ENCODE results near the gene APCDD1L. TPM values are rescaled to one million over a fixed set of nuclear protein-coding genes. Genes with fewer than 3 reads are reported as not detected.

The APCDD1L gene
- total RNA-seq, 4 donors from 2014 or later: 0.59 to 2.1 (median 1.1) TPM; not detected in 1

GRCh38 chr20:58424218-58424969 lies 90.8 kb downstream of the APCDD1L start:
- intact Hi-C loops (cut with DNase I; ENCODE audit: low total_unique reads): no loop called here
- no peaks in the 10 kb centered on the region for H3K27me3 ChIP-seq
- no peak overlapping the region for H3K4me3 ChIP-seq
- no peaks in the 10 kb centered on the region for H3K9me3 ChIP-seq
- no peaks in the 10 kb centered on the region for H3K36me3 ChIP-seq
- H3K4me1 ChIP-seq: no peaks in the 10 kb centered on the region
- no peak overlapping the region for H3K27ac ChIP-seq
- TF ChIP-seq CTCF (IDR thresholded peaks at IDR 0.05): no peak
- TF ChIP-seq POLR2A (IDR thresholded peaks at IDR 0.05): no peak
- DNase-seq: no peak

- TF ChIP-seq POLR2A (IDR thresholded peaks at IDR 0.05) (no peak), CTCF (IDR thresholded peaks at IDR 0.05) (no peak)
- H3K27ac ChIP-seq: no peak overlapping the region
- no peak for DNase-seq
- no peaks in the 10 kb centered on the region for H3K4me1 ChIP-seq
- H3K36me3 ChIP-seq: no peaks in the 10 kb centered on the region
- no peaks in the 10 kb centered on the region for H3K27me3 ChIP-seq
- intact Hi-C loops (cut with DNase I; ENCODE audit: low total_unique reads): no loop called here
- no peak overlapping the region for H3K4me3 ChIP-seq
- no peaks in the 10 kb centered on the region for H3K9me3 ChIP-seq
Observed at GRCh38 chr20:58421497-58421850, 93.7 kb downstream of the APCDD1L start.

- no peak overlapping the region for H3K4me3 ChIP-seq
- H3K36me3 ChIP-seq: no peaks in the 10 kb centered on the region
- intact Hi-C loops (cut with DNase I; ENCODE audit: low total_unique reads): no loop called here
- TF ChIP-seq POLR2A (IDR thresholded peaks at IDR 0.05): no peak
- no peak for TF ChIP-seq CTCF (IDR thresholded peaks at IDR 0.05)
- H3K4me1 ChIP-seq: no peaks in the 10 kb centered on the region
- H3K27ac ChIP-seq: no peak overlapping the region
- DNase-seq: no peak
- no peaks in the 10 kb centered on the region for H3K27me3 ChIP-seq
- no peaks in the 10 kb centered on the region for H3K9me3 ChIP-seq
Observed at GRCh38 chr20:58420798-58421496, 94.3 kb downstream of the APCDD1L start.

- H3K4me3 ChIP-seq: no peak overlapping the region
- H3K9me3 ChIP-seq: no peaks in the 10 kb centered on the region
- intact Hi-C loops (cut with DNase I; ENCODE audit: low total_unique reads): no loop called here
- H3K27ac ChIP-seq: no peak overlapping the region
- no peaks in the 10 kb centered on the region for H3K36me3 ChIP-seq
- H3K4me1 ChIP-seq: no peaks in the 10 kb centered on the region
- TF ChIP-seq CTCF (IDR thresholded peaks at IDR 0.05): no peak
- no peak for TF ChIP-seq POLR2A (IDR thresholded peaks at IDR 0.05)
- no peaks in the 10 kb centered on the region for H3K27me3 ChIP-seq
- DNase-seq: no peak
Observed at GRCh38 chr20:58418949-58419748, 96.0 kb downstream of the APCDD1L start.

- Histone ChIP-seq H3K27me3 (no peaks in the 10 kb centered on the region), H3K4me1 (no peaks in the 10 kb centered on the region), H3K9me3 (no peaks in the 10 kb centered on the region), H3K27ac (no peak overlapping the region), H3K36me3 (no peaks in the 10 kb centered on the region), H3K4me3 (no peak overlapping the region)
- no peak for TF ChIP-seq CTCF (IDR thresholded peaks at IDR 0.05)
- TF ChIP-seq POLR2A (IDR thresholded peaks at IDR 0.05): no peak
- intact Hi-C loops (cut with DNase I; ENCODE audit: low total_unique reads): no loop called here
- no peak for DNase-seq
Observed at GRCh38 chr20:58417438-58417837, 97.8 kb downstream of the APCDD1L start.

Data from uterus (tissue), 4 donors.